Activated CD8-positive, alpha-beta memory T cell treated with anti-CD3 and anti-CD28 coated beads for 24 hours (primary cell): ENCODE measurements around the gene HOXC5.
A peak's percentile ranks its signal among the peaks of the same experiment; 100 is the strongest.
"Not testable (repeated sequence)": the region's sequence is repeated elsewhere in the genome, so short reads cannot be mapped to it uniquely, and the experiment has no call there.

ENCODE experiments used
- DNase-seq: peaks from one replicate; pipeline ENCODE4 v3.0.0-alpha.2; 2020

The HOXC5 gene

GRCh38 chr12:54075409-54075808 is 42.6 kb downstream of the HOXC5 start:
- DNase-seq, result no peak

- DNase-seq, result no peak
Observed at GRCh38 chr12:54075974-54076373, 43.1 kb downstream of the HOXC5 start.

- DNase-seq, result not testable (repeated sequence)
Observed at GRCh38 chr12:54077843-54078242, 45.0 kb downstream of the HOXC5 start.

- not testable (repeated sequence) for DNase-seq
Observed at GRCh38 chr12:54079115-54079514, 46.3 kb downstream of the HOXC5 start.

- not testable (repeated sequence) for DNase-seq
Observed at GRCh38 chr12:54080008-54080924, 47.4 kb downstream of the HOXC5 start.

GRCh38 chr12:54081053-54081514 is 48.2 kb downstream of the HOXC5 start:
- DNase-seq, result peak; percentile 73

- peak; percentile 79 for DNase-seq
Observed at GRCh38 chr12:54081581-54082396, 48.9 kb downstream of the HOXC5 start.

GRCh38 chr12:54082397-54082892 is 49.6 kb downstream of the HOXC5 start:
- peak; percentile 67 for DNase-seq
